ENCODE results near the gene MYO10.

MYO10 gene

DNA sequence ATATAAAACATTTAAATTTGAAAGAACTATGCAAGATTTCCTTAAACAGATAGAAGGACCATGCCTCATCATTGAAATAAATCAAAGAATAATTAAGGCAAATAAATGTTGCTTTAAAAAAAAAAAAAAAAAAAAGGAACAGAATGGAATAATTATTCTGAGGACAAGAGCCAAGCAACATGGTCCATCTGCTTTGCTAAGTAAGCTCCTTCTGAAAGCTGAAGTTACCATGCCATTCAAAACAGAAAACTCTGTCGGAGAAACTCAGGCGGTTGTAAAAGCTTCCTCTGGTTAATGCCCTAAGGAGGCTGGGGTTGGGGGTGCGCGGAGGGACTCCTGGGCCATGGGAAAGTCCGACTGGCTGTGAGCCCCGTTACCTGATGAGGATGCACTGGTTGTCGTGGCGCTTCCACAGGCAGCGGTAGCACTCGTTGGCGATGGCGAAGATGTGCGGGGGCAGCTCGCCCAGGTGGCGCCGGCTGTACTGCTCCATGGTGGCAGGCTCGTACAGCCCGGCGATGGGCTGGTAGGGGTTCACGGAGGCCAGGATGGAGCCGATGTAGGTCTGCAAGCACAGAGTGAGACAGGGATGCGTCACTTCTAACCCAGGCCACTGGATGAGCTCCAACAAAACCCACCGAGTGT, 141.7 kb downstream of the MYO10 start:
- Histone ChIP-seq H3K27me3 (ENCODE audit: control insufficient read depth in 1 of 2, insufficient read depth in 2 of 2, low read length in 2 of 2) (no peaks in the 10 kb centered on the region), H3K36me3 (ENCODE audit: control insufficient read depth in 1 of 2, insufficient read depth in 2 of 2, low read length in 2 of 2) (no peaks in the 10 kb centered on the region), H3K9ac (ENCODE audit: low read depth in 1 of 2, low read length in 2 of 2) (no peak overlapping the region), H3K9me3 (ENCODE audit: control insufficient read depth in 1 of 2, low read length in 2 of 2) (no peaks in the 10 kb centered on the region), H3K4me3 (ENCODE audit: low read depth in 1 of 2, low read length in 2 of 2) (no peak overlapping the region), H3K27ac (ENCODE audit: low read depth, low read length) (no peak overlapping the region), H3K4me1 (ENCODE audit: control insufficient read depth in 1 of 2, insufficient read depth in 2 of 2, low read length in 2 of 2) (no peaks in the 10 kb centered on the region)

DNA sequence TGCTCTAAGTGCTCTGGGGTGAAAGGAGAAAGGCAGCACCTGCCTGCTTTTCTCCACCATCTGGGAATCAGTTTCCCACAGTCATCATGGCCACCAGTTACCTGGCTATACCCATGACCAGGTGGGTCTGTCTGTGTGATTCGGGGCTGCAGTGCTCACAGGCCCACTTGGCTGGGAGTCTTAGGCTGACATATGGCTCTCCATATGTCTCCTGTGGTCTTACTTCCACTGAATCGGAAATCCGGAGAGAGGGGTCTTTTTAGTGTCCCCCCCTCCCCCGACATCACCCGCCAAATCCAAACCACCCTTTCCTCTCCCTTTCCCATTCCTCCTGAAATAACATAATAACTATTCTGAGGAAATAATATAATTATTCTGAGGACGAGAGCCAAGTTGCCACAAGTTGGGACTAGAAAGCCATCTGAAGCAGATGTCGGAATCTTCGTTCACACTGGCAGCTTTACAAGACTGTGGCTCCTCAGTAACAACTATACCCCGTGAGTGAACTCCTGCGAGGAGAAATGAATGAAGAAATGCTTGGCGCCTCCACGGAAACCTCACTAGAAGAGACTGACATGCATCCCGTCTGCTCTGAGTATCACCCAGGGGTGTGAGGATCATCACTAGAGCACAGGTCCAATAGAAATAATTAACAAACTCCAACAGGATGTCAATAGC, 143.4 kb downstream of the MYO10 start:
- H3K27me3 ChIP-seq (ENCODE audit: control insufficient read depth in 1 of 2, insufficient read depth in 2 of 2, low read length in 2 of 2), result no peaks in the 10 kb centered on the region
- H3K9me3 ChIP-seq (ENCODE audit: control insufficient read depth in 1 of 2, low read length in 2 of 2), result no peaks in the 10 kb centered on the region
- H3K4me3 ChIP-seq (ENCODE audit: low read depth in 1 of 2, low read length in 2 of 2), result no peak overlapping the region
- peaks cover 0 to 3% of the 10 kb centered on the region in 2 donors for H3K36me3 ChIP-seq (ENCODE audit: control insufficient read depth in 1 of 2, insufficient read depth in 2 of 2, low read length in 2 of 2)
- no peaks in the 10 kb centered on the region for H3K4me1 ChIP-seq (ENCODE audit: control insufficient read depth in 1 of 2, insufficient read depth in 2 of 2, low read length in 2 of 2)
- no peak overlapping the region for H3K9ac ChIP-seq (ENCODE audit: low read depth in 1 of 2, low read length in 2 of 2)
- no peak overlapping the region for H3K27ac ChIP-seq (ENCODE audit: low read depth, low read length)

DNA sequence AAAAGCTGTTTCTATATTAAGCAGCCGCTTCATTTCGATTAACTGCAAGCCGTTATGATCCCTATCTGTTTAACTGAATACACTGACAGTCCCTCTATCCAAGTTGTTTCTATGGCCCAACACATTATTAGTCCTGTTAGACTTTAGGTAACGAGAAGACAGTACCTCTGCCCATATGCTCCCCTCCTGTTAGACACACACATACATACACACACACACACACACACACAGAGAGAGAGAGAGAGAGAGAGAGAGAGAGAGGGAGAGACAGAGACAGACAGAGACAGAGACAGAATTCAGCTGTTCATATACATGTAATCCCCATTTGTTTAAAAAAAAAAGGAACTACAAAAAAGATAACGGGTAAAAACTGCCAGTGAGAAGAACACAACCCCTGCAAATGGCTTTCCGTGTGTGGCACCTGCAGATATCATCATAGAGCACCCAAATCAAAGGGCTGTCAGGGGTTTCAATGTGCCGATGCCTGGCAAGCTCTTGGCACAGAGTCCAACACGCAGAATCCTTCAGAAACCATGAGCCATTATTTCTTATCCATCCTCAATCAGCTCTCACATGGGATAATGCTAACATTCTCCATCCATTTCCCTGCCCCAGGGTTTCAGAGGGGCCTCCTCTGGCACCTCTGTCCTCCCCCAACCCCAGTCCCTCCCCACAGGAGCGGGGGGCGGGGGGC, 144.0 kb downstream of the MYO10 start:
- H3K9ac ChIP-seq (ENCODE audit: low read depth in 1 of 2, low read length in 2 of 2), result no peak overlapping the region
- peaks cover 0 to 3% of the 10 kb centered on the region in 2 donors for H3K36me3 ChIP-seq (ENCODE audit: control insufficient read depth in 1 of 2, insufficient read depth in 2 of 2, low read length in 2 of 2)
- H3K27me3 ChIP-seq (ENCODE audit: control insufficient read depth in 1 of 2, insufficient read depth in 2 of 2, low read length in 2 of 2), result no peaks in the 10 kb centered on the region
- no peaks in the 10 kb centered on the region for H3K9me3 ChIP-seq (ENCODE audit: control insufficient read depth in 1 of 2, low read length in 2 of 2)
- no peak overlapping the region for H3K4me3 ChIP-seq (ENCODE audit: low read depth in 1 of 2, low read length in 2 of 2)
- no peak overlapping the region for H3K27ac ChIP-seq (ENCODE audit: low read depth, low read length)
- H3K4me1 ChIP-seq (ENCODE audit: control insufficient read depth in 1 of 2, insufficient read depth in 2 of 2, low read length in 2 of 2), result no peaks in the 10 kb centered on the region

DNA sequence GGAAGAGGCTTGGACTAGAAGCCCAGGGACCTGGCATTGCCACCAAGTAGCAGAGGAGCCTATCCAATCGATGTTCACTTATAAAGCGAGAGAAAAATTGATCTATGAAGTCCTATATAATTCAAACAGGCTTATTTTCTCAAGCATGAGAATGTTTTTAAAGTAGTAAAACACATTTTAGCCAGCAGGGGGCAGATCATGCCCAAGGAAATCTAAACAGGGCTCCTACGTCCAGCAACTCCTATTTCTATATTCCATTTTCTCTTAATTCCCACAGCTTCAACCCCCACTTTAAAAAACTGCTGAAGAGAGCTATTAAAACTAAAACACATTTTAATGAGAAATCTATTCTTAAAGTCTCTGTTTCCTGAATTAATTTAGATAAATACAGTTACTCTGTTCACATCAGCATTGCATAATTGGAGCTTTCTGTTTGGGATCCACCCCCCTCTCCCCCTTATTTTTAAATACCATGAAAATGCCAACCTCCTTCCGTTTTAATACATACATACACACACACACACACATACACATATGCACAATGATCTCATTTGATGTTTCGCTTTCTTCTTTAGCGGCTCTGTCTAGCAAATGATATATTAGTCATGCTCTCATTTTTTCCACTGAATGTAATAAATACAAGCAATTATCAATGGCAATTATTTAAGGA, 144.9 kb downstream of the MYO10 start:
- H3K27ac ChIP-seq (ENCODE audit: low read depth, low read length), result no peak overlapping the region
- no peaks in the 10 kb centered on the region for H3K4me1 ChIP-seq (ENCODE audit: control insufficient read depth in 1 of 2, insufficient read depth in 2 of 2, low read length in 2 of 2)
- H3K4me3 ChIP-seq (ENCODE audit: low read depth in 1 of 2, low read length in 2 of 2), result no peak overlapping the region
- no peaks in the 10 kb centered on the region for H3K9me3 ChIP-seq (ENCODE audit: control insufficient read depth in 1 of 2, low read length in 2 of 2)
- no peaks in the 10 kb centered on the region for H3K27me3 ChIP-seq (ENCODE audit: control insufficient read depth in 1 of 2, insufficient read depth in 2 of 2, low read length in 2 of 2)
- H3K9ac ChIP-seq (ENCODE audit: low read depth in 1 of 2, low read length in 2 of 2), result no peak overlapping the region
- peaks cover 0 to 3% of the 10 kb centered on the region in 2 donors for H3K36me3 ChIP-seq (ENCODE audit: control insufficient read depth in 1 of 2, insufficient read depth in 2 of 2, low read length in 2 of 2)

DNA sequence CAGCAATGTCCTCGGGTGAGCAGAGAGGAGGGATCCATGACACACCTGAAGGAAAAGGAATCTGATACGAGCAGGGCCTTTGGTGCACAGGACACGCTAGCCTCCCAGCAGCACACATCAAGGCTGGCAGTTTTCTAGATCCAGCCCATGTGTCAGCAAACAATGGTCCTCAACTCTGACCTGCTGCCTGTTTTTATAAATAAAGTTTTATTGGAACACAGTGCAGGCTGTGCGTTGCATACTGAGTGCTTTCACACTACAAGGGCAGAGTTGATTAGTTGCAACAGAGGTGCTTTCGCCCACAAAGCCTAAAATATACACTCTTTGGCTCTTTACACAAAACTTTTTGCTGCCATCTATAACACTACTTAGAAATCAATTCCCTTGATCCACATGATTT, 147.1 kb downstream of the MYO10 start:
- Histone ChIP-seq H3K36me3 (ENCODE audit: control insufficient read depth in 1 of 2, insufficient read depth in 2 of 2, low read length in 2 of 2) (peaks cover 0 to 12% of the 10 kb centered on the region in 2 donors), H3K4me3 (ENCODE audit: low read depth in 1 of 2, low read length in 2 of 2) (no peak overlapping the region), H3K9ac (ENCODE audit: low read depth in 1 of 2, low read length in 2 of 2) (no peak overlapping the region), H3K9me3 (ENCODE audit: control insufficient read depth in 1 of 2, low read length in 2 of 2) (no peaks in the 10 kb centered on the region), H3K27ac (ENCODE audit: low read depth, low read length) (no peak overlapping the region), H3K4me1 (ENCODE audit: control insufficient read depth in 1 of 2, insufficient read depth in 2 of 2, low read length in 2 of 2) (no peaks in the 10 kb centered on the region), H3K27me3 (ENCODE audit: control insufficient read depth in 1 of 2, insufficient read depth in 2 of 2, low read length in 2 of 2) (no peaks in the 10 kb centered on the region)

DNA sequence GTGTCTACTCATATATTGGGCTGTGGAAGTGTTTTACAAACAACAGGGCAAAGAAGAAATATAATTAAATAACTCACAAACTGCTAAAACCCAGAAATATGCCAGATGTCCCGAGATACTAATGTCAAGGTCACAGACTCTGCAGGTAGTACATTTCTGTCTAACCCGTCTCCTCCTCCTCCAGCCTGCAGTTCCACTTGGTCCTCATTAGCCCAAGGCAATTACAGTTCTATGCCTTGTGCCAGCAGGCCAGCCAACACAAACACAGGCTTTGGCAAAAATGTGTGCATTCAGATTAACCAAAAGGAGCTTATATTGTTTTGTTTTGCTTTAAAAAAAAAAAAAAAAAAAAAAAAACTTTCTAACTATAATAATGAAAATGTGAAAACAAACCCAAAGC, 148.8 kb downstream of the MYO10 start:
- no peak overlapping the region for H3K4me3 ChIP-seq (ENCODE audit: low read depth in 1 of 2, low read length in 2 of 2)
- H3K9me3 ChIP-seq (ENCODE audit: control insufficient read depth in 1 of 2, low read length in 2 of 2), result no peaks in the 10 kb centered on the region
- no peak overlapping the region for H3K27ac ChIP-seq (ENCODE audit: low read depth, low read length)
- H3K27me3 ChIP-seq (ENCODE audit: control insufficient read depth in 1 of 2, insufficient read depth in 2 of 2, low read length in 2 of 2), result no peaks in the 10 kb centered on the region
- no peaks in the 10 kb centered on the region for H3K4me1 ChIP-seq (ENCODE audit: control insufficient read depth in 1 of 2, insufficient read depth in 2 of 2, low read length in 2 of 2)
- peaks cover 8 to 20% of the 10 kb centered on the region in 2 donors for H3K36me3 ChIP-seq (ENCODE audit: control insufficient read depth in 1 of 2, insufficient read depth in 2 of 2, low read length in 2 of 2)
- no peak overlapping the region for H3K9ac ChIP-seq (ENCODE audit: low read depth in 1 of 2, low read length in 2 of 2)

DNA sequence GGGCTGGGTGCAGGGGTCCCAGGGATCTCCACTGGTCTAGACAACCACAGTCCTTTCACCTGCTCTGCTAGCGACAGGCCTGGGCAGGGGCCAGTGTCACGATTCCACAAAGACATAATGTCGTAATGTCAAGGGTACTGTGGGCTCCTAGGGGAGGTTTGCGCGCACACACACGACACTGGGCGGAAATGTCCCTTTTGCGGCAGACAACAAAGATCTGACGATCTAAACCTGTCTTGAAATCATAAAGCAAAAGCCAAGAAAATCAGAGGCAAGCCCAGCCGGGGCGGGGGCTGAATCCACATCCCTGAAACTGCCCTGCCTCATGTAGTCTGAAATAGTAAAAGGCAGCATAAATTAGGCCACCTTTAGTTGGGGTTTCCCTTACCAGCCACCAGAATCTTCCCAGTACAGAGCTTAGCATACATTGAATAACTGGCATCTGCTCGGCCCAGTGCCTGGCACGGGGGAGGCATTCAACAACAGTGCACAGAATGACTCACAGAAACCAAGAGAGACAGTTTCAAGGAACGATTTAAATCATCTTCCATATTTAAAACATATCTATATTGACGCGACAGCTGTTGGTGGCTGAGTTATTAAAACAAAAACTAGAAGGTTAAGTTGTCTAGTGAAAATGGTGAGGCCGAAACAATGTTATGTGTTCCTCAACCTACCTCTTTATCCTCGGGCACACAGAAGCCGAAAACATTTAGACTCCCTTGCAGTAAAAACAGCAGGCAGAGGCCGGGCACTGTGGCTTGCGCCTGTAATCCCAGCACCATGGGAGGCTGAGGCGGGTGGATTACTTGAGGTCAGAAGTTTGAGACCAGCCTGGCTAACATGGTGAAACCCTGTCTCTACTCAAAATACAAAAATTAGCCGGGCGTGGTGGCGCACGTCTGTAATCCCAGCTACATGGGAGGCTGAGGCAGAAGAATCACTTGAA, 151.0 kb downstream of the MYO10 start:
- Histone ChIP-seq H3K4me3 (ENCODE audit: low read depth in 1 of 2, low read length in 2 of 2) (no peak overlapping the region), H3K9me3 (ENCODE audit: control insufficient read depth in 1 of 2, low read length in 2 of 2) (no peaks in the 10 kb centered on the region), H3K4me1 (ENCODE audit: control insufficient read depth in 1 of 2, insufficient read depth in 2 of 2, low read length in 2 of 2) (no peaks in the 10 kb centered on the region), H3K27me3 (ENCODE audit: control insufficient read depth in 1 of 2, insufficient read depth in 2 of 2, low read length in 2 of 2) (no peaks in the 10 kb centered on the region), H3K9ac (ENCODE audit: low read depth in 1 of 2, low read length in 2 of 2) (no peak overlapping the region), H3K36me3 (ENCODE audit: control insufficient read depth in 1 of 2, insufficient read depth in 2 of 2, low read length in 2 of 2) (peaks cover 10 to 37% of the 10 kb centered on the region in 2 donors), H3K27ac (ENCODE audit: low read depth, low read length) (no peak overlapping the region)

DNA sequence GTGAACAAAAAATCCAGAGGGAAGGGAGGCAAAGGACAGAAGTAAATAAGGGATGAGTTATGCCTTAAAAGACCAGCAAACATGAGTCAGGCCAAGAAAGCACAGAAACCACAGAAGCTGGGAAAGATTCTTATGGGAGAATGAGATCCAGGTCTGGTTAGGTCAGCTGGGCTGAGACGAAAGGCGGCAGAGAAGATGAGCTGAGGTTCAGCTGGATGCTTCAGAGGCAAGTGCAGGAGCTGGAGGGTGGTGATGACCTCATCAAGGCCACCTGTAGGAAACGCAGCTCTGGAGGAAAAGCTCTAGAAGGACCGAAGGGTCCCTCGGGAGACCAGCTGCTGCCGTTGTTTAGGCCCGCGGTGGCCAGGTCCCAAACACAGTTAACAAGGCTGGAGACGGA, 152.0 kb downstream of the MYO10 start:
- Histone ChIP-seq H3K4me1 (ENCODE audit: control insufficient read depth in 1 of 2, insufficient read depth in 2 of 2, low read length in 2 of 2) (no peaks in the 10 kb centered on the region), H3K9ac (ENCODE audit: low read depth in 1 of 2, low read length in 2 of 2) (no peak overlapping the region), H3K27ac (ENCODE audit: low read depth, low read length) (no peak overlapping the region), H3K9me3 (ENCODE audit: control insufficient read depth in 1 of 2, low read length in 2 of 2) (no peaks in the 10 kb centered on the region), H3K4me3 (ENCODE audit: low read depth in 1 of 2, low read length in 2 of 2) (no peak overlapping the region), H3K27me3 (ENCODE audit: control insufficient read depth in 1 of 2, insufficient read depth in 2 of 2, low read length in 2 of 2) (no peaks in the 10 kb centered on the region), H3K36me3 (ENCODE audit: control insufficient read depth in 1 of 2, insufficient read depth in 2 of 2, low read length in 2 of 2) (peaks cover 10 to 44% of the 10 kb centered on the region in 2 donors)

DNA sequence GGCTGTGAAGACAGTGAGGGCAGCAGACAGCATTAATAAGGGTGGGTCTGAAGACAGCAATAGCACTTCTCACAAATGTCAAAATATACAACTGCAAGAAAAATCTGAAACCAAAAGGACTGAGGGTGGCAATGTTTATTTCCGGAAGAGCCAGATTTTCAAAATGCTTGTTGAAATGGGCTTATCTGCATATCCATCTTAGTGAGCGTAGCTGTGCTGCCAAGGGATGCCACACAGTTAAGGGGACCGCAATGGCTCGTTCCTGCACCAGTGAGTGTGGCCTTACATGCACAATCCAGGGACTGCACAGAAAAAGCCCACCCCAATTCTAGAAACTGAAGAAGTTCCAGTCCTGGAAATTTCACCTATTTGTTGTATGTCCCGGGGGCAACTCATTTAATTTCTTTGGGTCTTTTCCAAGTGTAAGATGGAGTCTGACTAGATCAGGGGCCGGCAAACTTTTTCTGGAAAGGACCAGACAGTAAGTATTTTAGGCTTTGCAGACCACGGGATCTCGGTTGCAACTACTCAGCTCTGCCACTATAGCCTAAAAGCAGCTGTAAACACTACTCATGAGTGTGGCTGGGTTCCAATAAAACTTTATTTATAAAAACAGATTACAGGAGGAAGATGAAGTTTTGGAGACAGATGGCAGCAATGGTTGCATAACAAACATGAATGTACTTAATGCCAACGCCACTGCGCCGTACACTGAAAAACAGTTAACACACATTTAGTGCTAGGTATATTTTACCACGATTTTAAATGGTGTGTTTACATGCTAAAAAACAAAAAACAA, 154.1 kb downstream of the MYO10 start:
- Histone ChIP-seq H3K27me3 (ENCODE audit: control insufficient read depth in 1 of 2, insufficient read depth in 2 of 2, low read length in 2 of 2) (no peaks in the 10 kb centered on the region), H3K4me3 (ENCODE audit: low read depth in 1 of 2, low read length in 2 of 2) (no peak overlapping the region), H3K9ac (ENCODE audit: low read depth in 1 of 2, low read length in 2 of 2) (no peak overlapping the region), H3K9me3 (ENCODE audit: control insufficient read depth in 1 of 2, low read length in 2 of 2) (no peaks in the 10 kb centered on the region), H3K4me1 (ENCODE audit: control insufficient read depth in 1 of 2, insufficient read depth in 2 of 2, low read length in 2 of 2) (no peaks in the 10 kb centered on the region), H3K27ac (ENCODE audit: low read depth, low read length) (no peak overlapping the region), H3K36me3 (ENCODE audit: control insufficient read depth in 1 of 2, insufficient read depth in 2 of 2, low read length in 2 of 2) (peaks cover 19 to 54% of the 10 kb centered on the region in 2 donors)
